VCaP (cell line): ENCODE data around the gene DISC1.

Experiments
- H3K27ac ChIP-seq: fragments of 450-650 bp; 2 replicates; pipeline ENCODE4 v1.5.1; 2017
- CTCF ChIP-seq: fragments of 450-650 bp; conservative IDR thresholded peaks from 2 replicates; pipeline ENCODE4 v1.5.1; 2017; ENCODE audit warnings: mild to moderate bottlenecking, moderate library complexity

Gene DISC1

GRCh38 chr1:231949277-231950091 lies 322.9 kb downstream of the DISC1 start:
- TF ChIP-seq CTCF = no peak
- H3K27ac ChIP-seq = no peak overlapping the region

GRCh38 chr1:231950331-231951128 lies 323.9 kb downstream of the DISC1 start:
- no peak for TF ChIP-seq CTCF
- no peak overlapping the region for H3K27ac ChIP-seq

DNA sequence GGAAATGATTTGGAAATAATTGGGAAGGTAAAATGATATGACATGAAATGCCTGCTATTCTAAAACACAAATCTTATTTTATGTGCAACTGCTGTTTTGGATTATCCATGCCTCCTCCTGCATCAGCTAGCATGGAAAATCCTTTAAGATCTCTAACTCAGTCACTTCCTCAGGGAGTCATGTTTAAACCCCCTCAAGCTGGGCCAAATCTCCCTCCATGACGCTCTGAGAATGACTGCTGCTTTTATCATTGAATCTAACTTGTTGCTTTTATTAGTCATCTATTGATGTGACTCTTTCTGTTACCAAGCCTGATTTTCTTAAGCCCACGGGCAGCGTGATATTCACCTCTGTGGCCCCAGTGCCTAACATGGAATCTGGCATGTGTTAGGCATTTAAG lies 324.8 kb downstream of the DISC1 start:
- H3K27ac ChIP-seq = no peak overlapping the region
- TF ChIP-seq CTCF = no peak

- no peak for TF ChIP-seq CTCF
- H3K27ac ChIP-seq = no peak overlapping the region
Measured at GRCh38 chr1:231952154-231952553, 325.6 kb downstream of the DISC1 start.

- no peak for TF ChIP-seq CTCF
- H3K27ac ChIP-seq = no peak overlapping the region
Measured at GRCh38 chr1:231953660-231954059, 327.1 kb downstream of the DISC1 start.

GRCh38 chr1:231954751-231955150 lies 328.2 kb downstream of the DISC1 start:
- H3K27ac ChIP-seq = no peak overlapping the region
- TF ChIP-seq CTCF = no peak

DNA sequence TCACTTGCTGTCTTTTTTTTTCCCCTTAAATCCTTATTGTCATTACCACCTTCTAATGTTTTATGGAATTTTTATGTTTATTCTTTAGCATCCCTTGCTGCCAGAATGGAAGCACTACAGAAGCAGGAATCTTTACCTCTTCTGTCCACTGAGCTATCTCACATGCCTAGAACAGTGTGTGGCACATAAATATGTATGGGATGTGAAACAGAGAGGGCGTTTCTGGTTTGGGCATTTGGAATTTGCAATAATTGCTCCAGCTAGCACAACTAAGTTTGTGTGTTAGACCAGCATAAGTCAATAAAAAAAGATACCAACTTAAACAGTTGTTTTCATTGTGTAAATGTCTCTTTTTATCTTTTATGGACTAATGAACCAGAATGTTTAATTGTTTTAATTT lies 330.8 kb downstream of the DISC1 start:
- H3K27ac ChIP-seq = no peak overlapping the region
- no peak for TF ChIP-seq CTCF
